Endothelial cell of umbilical vein (primary cell): Measurements from ENCODE around the gene SNCB. TPM values are rescaled to one million over a fixed set of nuclear protein-coding genes. Genes with fewer than 3 reads are reported as not detected.

Source experiments
- BruUV-seq: library from RNA; stranded (reverse); fragments of 400-500 nt; replicated peaks from 2 replicates; lab custom pipeline; 2021; lab: Mats Ljungman, UMichigan
- CTCF ChIA-PET: fragments of 300-600, 350-600 bp; sonication (Branson Sonifier 250); formaldehyde crosslinking; loops from one replicate; lab custom pipeline; 2021; ENCODE audit warnings: antibody characterized with exemption, inconsistent platforms; lab: Charles Lee
- POLR2A ChIA-PET: fragments of 300-600, 350-600 bp; sonication (Branson Sonifier 250); formaldehyde crosslinking; loops from one replicate; lab custom pipeline; 2021; ENCODE audit warnings: antibody characterized with exemption, inconsistent platforms; lab: Charles Lee
- DNase-seq: peaks from one replicate; pipeline ENCODE4 v3.0.0-alpha.2; 2011; ENCODE audit warnings: low read depth, low spot score
- FAIRE-seq: peaks from 2 replicates; lab custom pipeline; 2011; peaks lifted over from hg19 to GRCh38; lab: Jason Lieb, UNC
- H2AFZ ChIP-seq: 2 replicates; pipeline ENCODE4 v1.6.0; 2012; ENCODE audit warnings: low read depth, low read length, control low read depth, inconsistent platforms
- H3K27ac ChIP-seq: 2 replicates; pipeline ENCODE4 v1.5.1; 2011; ENCODE audit warnings: low read depth, mild to moderate bottlenecking, control low read depth, low read length, moderate library complexity; ENCODE audit not compliant: insufficient read depth
- H3K27me3 ChIP-seq, 2 experiments: 2 replicates each; pipeline versions ENCODE4 v1.6.0 to v1.6.1; 2011; ENCODE audit warnings: low read length in 2 of 2, mixed read lengths in 1 of 2; ENCODE audit not compliant: control insufficient read depth in 2 of 2, insufficient read depth in 2 of 2
- H3K36me3 ChIP-seq, 2 experiments: 2 replicates in 1 of 2; 3 replicates in 1 of 2; pipeline ENCODE4 v1.5.1; 2011; ENCODE audit warnings: low read length in 2 of 2, mild to moderate bottlenecking in 1 of 2, moderate library complexity in 1 of 2; ENCODE audit not compliant: control insufficient read depth in 2 of 2, insufficient read depth in 2 of 2; ENCODE audit errors: extremely low read depth in 1 of 2
- H3K4me1 ChIP-seq: 3 replicates; pipeline ENCODE4 v1.5.1; 2011; ENCODE audit warnings: mild to moderate bottlenecking, low read length; ENCODE audit not compliant: control insufficient read depth, insufficient read depth; ENCODE audit errors: extremely low read depth
- H3K4me2 ChIP-seq: 2 replicates; pipeline ENCODE4 v1.6.1; 2011; ENCODE audit warnings: low read length, control low read depth, mixed read lengths; ENCODE audit not compliant: insufficient read depth
- H3K4me3 ChIP-seq, 3 experiments: fragments of 200-600 bp in 1 of 3; sonication (generic), shearing (Covaris generic) in 1 of 3; replicated peaks in 1 of 3; 2 replicates each; pipeline ENCODE4 v1.5.1; 2011 to 2016; ENCODE audit warnings: control low read depth in 3 of 3, low read length in 3 of 3, mild to moderate bottlenecking in 2 of 3, inconsistent platforms in 1 of 3, low read depth in 1 of 3, moderate library complexity in 1 of 3; ENCODE audit not compliant: insufficient read depth in 1 of 3
- H3K79me2 ChIP-seq: 2 replicates; pipeline ENCODE4 v1.6.0; 2012; ENCODE audit warnings: low read length, inconsistent platforms; ENCODE audit not compliant: control insufficient read depth, insufficient read depth
- H3K9ac ChIP-seq: replicated peaks from 2 replicates; pipeline ENCODE3; 2011; ENCODE audit warnings: low read length, control low read depth; ENCODE audit not compliant: insufficient read depth; ENCODE audit errors: extremely low read depth
- H3K9me1 ChIP-seq: replicated peaks from 3 replicates; pipeline ENCODE4 v1.6.0; 2011; ENCODE audit warnings: mild to moderate bottlenecking, low read length; ENCODE audit not compliant: control insufficient read depth, insufficient read depth; ENCODE audit errors: extremely low read depth
- H3K9me3 ChIP-seq: replicated peaks from 2 replicates; pipeline ENCODE4 v1.5.1; 2012; ENCODE audit warnings: low read length, inconsistent platforms; ENCODE audit not compliant: control insufficient read depth, insufficient read depth
- H4K20me1 ChIP-seq: replicated peaks from 2 replicates; pipeline ENCODE3; 2011; ENCODE audit warnings: mild to moderate bottlenecking, low read length; ENCODE audit not compliant: control insufficient read depth, insufficient read depth; ENCODE audit errors: extremely low read depth
- CTCF ChIP-seq, 2 donors: IDR thresholded peaks; 1 replicate in 1 of 2; 2 replicates in 1 of 2; pipeline ENCODE4 v1.5.1; 2011; ENCODE audit warnings: low read length in 2 of 2, mild to moderate bottlenecking in 2 of 2, moderate library complexity in 2 of 2, control low read depth in 1 of 2, inconsistent platforms in 1 of 2, low read depth in 1 of 2; ENCODE audit not compliant: insufficient read depth in 1 of 2; ENCODE audit errors: extremely low read depth in 1 of 2
- EZH2 ChIP-seq: IDR thresholded peaks from 2 replicates; pipeline ENCODE4 v1.6.1; 2012; ENCODE audit warnings: borderline replicate concordance, low read depth, mild to moderate bottlenecking, moderate library complexity, low read length, inconsistent platforms; ENCODE audit not compliant: severe bottlenecking
- FOS ChIP-seq: IDR thresholded peaks from 2 replicates; pipeline ENCODE4 v1.6.1; 2011; ENCODE audit warnings: mild to moderate bottlenecking, low read length, moderate library complexity, borderline replicate concordance; ENCODE audit not compliant: insufficient read depth
- GATA2 ChIP-seq: IDR thresholded peaks from 2 replicates; pipeline ENCODE4 v1.7.0; 2011; ENCODE audit warnings: low read depth, mild to moderate bottlenecking, moderate library complexity, mixed read lengths, low read length; ENCODE audit not compliant: insufficient read length, insufficient read depth
- JUN ChIP-seq: IDR thresholded peaks from 2 replicates; pipeline ENCODE4 v1.6.1; 2011; ENCODE audit warnings: borderline replicate concordance, low read depth; ENCODE audit not compliant: insufficient read length, insufficient read depth
- MAX ChIP-seq: IDR thresholded peaks from 2 replicates; pipeline ENCODE4 v1.6.1; 2011; ENCODE audit not compliant: insufficient read depth, insufficient read length
- MYC ChIP-seq: IDR thresholded peaks from one replicate; pipeline ENCODE4 v1.6.1; 2011; ENCODE audit warnings: mild to moderate bottlenecking, low read depth, low read length
- POLR2A ChIP-seq: IDR thresholded peaks from 2 replicates; pipeline ENCODE4 v1.6.1; 2012; ENCODE audit warnings: low read depth, mild to moderate bottlenecking, control low read depth, low read length
- POLR2AphosphoS5 ChIP-seq: IDR thresholded peaks from 2 replicates; pipeline ENCODE4 v1.6.1; 2012; ENCODE audit warnings: low read depth, mild to moderate bottlenecking, control low read depth, low read length, moderate library complexity; ENCODE audit not compliant: insufficient read depth
- dilution Hi-C: fragments of 300-500 bp; cut with MboI; formaldehyde crosslinking; loops from one replicate; pipeline ENCODE4 v1.15.0; 2019; ENCODE audit warnings: low sequenced_read_pairs; ENCODE audit not compliant: extremely low pct_ligation_motif_present
- intact Hi-C: fragments of 100-400 bp; cut with micrococcal nuclease; formaldehyde crosslinking; loops from one replicate; pipeline ENCODE4 v1.10.0; 2022
- polyA plus RNA-seq, 4 experiments: library from polyadenylated mRNA; depleted of rRNA in 3 of 4; stranded (reverse) in 3 of 4; unstranded in 1 of 4; fragments of >200 nt; gene quantifications; 2 replicates each; pipeline versions ENCODE4 v1.2.1 to v1.2.3, GENCODE V29; 2011 to 2012; ENCODE audit warnings: missing spikeins in 1 of 4
- total RNA-seq: library from RNA; stranded (reverse); gene quantifications from 2 replicates; pipeline ENCODE4 v1.2.3, GENCODE V29; 2021

The SNCB gene
- total and polyA plus RNA-seq, 2 donors (not counting 3 experiments of a cell fraction or from before 2014, with no cell fraction given), result 0.08 TPM; not detected in 1

- no TSS peak for BruUV-seq
- Histone ChIP-seq H3K79me2 (no peaks in the 10 kb centered on the region), H3K9ac (no peak overlapping the region), H3K4me2 (no peak overlapping the region), H3K27ac (no peak overlapping the region), H3K4me3 (no peak overlapping the region), H3K36me3 (peaks cover 0 to 11% of the 10 kb centered on the region in 2 experiments), H2AFZ (no peak overlapping the region), H3K4me1 (no peaks in the 10 kb centered on the region), H4K20me1 (no peaks in the 10 kb centered on the region), H3K9me3 (no peaks in the 10 kb centered on the region), H3K27me3 (peaks cover 0 to 2% of the 10 kb centered on the region in 2 experiments), H3K9me1 (no peaks in the 10 kb centered on the region)
- TF ChIP-seq JUN, result no peak
- TF ChIP-seq MYC, result no peak
- TF ChIP-seq CTCF (IDR thresholded peaks at IDR 0.05; ENCODE audit: extremely low read depth in 1 of 2, insufficient read depth in 1 of 2, low read depth in 1 of 2, low read length in 2 of 2), result no peak
- no peak for TF ChIP-seq MAX
- no peak for TF ChIP-seq POLR2A
- TF ChIP-seq EZH2, result no peak
- TF ChIP-seq GATA2, result no peak
- no peak for TF ChIP-seq POLR2AphosphoS5
- TF ChIP-seq FOS, result no peak
- POLR2A ChIA-PET, result no interaction called here
- intact Hi-C loops (no loop called here), dilution Hi-C loops (no loop called here)
- no peak for FAIRE-seq
- DNase-seq, result no peak
- CTCF ChIA-PET, result interaction anchor here (1.8 to 3.3 kb wide), 5 partner anchors 12 to 453 kb away, joined by 8 to 113 read pairs (median 20); partner anchors contain the start of genes HK3 and TSPAN17
Observed at GRCh38 chr5:176659512-176659839, 29.1 kb upstream of the SNCB start.
